ENCODE measurements around the gene GUCY2C.
A peak's percentile ranks its signal among the peaks of the same experiment; 100 is the strongest.

Gene GUCY2C

GRCh38 chr12:14567351-14568162 is 128.8 kb downstream of the GUCY2C start, which contains the start of gene PLBD1:
TSS of gene PLBD1 (minus strand) at chr12:14567883. CDS start at chr12:14567696, 187 bp downstream.
- peak; percentile 81 for DNase-seq (ENCODE audit: low spot score)

GRCh38 chr12:14564336-14564959 is 132.0 kb downstream of the GUCY2C start:
- DNase-seq (ENCODE audit: low spot score) = no peak

GRCh38 chr12:14563046-14563445 is 133.4 kb downstream of the GUCY2C start:
- no peak for DNase-seq (ENCODE audit: low spot score)
